ENCODE data around the gene RBM28.
"Not testable (repeated sequence)": the region's sequence is repeated elsewhere in the genome, so short reads cannot be mapped to it uniquely, and the experiment has no call there.

Gene RBM28

DNA sequence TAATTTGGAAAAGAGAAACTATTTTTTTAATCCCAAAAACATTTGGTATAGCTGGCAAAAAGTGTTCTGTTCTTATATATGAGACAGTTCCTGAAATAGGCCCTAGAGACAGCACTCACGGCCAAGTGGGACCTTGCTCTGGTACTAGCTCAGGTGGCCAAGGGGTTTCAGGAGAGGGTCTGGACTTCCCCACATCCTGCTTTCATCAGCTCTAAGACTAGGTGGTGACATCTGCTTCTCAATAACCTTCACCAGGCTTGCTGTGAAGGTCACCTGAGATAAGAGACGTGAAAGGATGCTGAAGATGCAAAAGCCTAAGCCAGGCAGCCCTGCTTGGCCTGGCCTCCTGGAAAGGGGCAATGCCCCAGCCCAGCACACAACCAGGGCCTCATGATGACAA, 40.6 kb downstream of the RBM28 start:
- H3K4me1 ChIP-seq (ENCODE audit: control insufficient read depth, insufficient read depth, low read length): peaks cover 22% of the 10 kb centered on the region
- H3K36me3 ChIP-seq (ENCODE audit: control insufficient read depth, insufficient read depth, low read length): peaks cover 2% of the 10 kb centered on the region
- H3K9ac ChIP-seq (ENCODE audit: low read depth, low read length): no peak overlapping the region
- H3K9me3 ChIP-seq (ENCODE audit: control insufficient read depth, insufficient read depth, low read length): no peaks in the 10 kb centered on the region
- H3K27me3 ChIP-seq (ENCODE audit: control insufficient read depth, insufficient read depth, low read length): no peaks in the 10 kb centered on the region
- no peak overlapping the region for H3K4me3 ChIP-seq (ENCODE audit: low read depth, low read length)

- Histone ChIP-seq H3K9ac (ENCODE audit: low read depth, low read length) (no peak overlapping the region), H3K4me1 (ENCODE audit: control insufficient read depth, insufficient read depth, low read length) (peaks cover 22% of the 10 kb centered on the region), H3K27me3 (ENCODE audit: control insufficient read depth, insufficient read depth, low read length) (no peaks in the 10 kb centered on the region), H3K4me3 (ENCODE audit: low read depth, low read length) (no peak overlapping the region), H3K36me3 (ENCODE audit: control insufficient read depth, insufficient read depth, low read length) (peaks cover 2% of the 10 kb centered on the region), H3K9me3 (ENCODE audit: control insufficient read depth, insufficient read depth, low read length) (no peaks in the 10 kb centered on the region)
Observed at GRCh38 chr7:128302139-128302538, 41.6 kb downstream of the RBM28 start.

DNA sequence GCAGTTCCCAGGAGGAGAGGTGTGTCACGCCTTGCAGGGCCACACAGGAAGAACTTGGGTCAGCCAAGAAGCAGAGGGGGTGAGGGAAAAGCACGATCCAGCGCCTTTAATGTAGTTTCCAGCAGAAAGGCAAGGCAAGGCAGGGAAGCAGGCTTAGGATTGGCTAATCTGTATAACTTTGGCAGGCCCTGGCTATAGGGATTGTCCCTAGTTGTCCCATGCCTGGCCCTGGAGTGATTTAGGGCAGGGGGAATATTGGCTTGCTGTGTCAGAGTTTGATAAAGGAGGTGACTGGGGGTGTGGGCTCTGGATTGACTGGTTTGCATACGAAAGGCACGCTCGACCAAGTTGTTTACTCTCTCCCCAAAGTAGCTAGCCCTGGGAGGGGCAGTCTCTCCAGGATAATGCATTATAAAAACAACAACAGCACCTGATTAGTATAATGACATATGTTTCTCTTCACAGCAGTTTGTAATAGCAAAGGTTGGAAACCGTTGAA, 44.5 kb downstream of the RBM28 start:
- H3K27me3 ChIP-seq (ENCODE audit: control insufficient read depth, insufficient read depth, low read length): no peaks in the 10 kb centered on the region
- H3K9ac ChIP-seq (ENCODE audit: low read depth, low read length): no peak overlapping the region
- H3K9me3 ChIP-seq (ENCODE audit: control insufficient read depth, insufficient read depth, low read length): no peaks in the 10 kb centered on the region
- no peaks in the 10 kb centered on the region for H3K36me3 ChIP-seq (ENCODE audit: control insufficient read depth, insufficient read depth, low read length)
- no peak overlapping the region for H3K4me3 ChIP-seq (ENCODE audit: low read depth, low read length)
- H3K4me1 ChIP-seq (ENCODE audit: control insufficient read depth, insufficient read depth, low read length): peaks cover 22% of the 10 kb centered on the region

DNA sequence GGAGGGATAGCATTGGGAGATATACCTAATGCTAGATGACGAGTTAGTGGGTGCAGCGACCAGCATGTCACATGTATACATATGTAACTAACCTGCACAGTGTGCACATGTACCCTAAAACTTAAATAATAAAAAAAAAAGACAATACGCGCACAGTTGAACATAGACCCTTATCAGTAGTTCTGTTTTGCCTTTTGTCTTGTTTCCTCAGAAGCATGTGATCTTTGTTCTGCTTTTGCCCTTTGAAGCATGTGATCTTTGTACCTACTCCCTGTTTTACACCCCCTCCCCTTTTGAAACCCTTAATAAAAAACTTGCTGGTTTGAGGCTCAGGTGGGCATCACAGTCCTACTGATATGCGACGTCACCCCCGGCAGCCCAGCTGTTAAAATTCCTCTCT, 45.7 kb downstream of the RBM28 start:
- not testable (repeated sequence) for H3K9ac ChIP-seq (ENCODE audit: low read depth, low read length); H3K36me3 ChIP-seq (ENCODE audit: control insufficient read depth, insufficient read depth, low read length); H3K4me3 ChIP-seq (ENCODE audit: low read depth, low read length); H3K27me3 ChIP-seq (ENCODE audit: control insufficient read depth, insufficient read depth, low read length); H3K9me3 ChIP-seq (ENCODE audit: control insufficient read depth, insufficient read depth, low read length)
- H3K4me1 ChIP-seq (ENCODE audit: control insufficient read depth, insufficient read depth, low read length): peaks cover 22% of the 10 kb centered on the region

DNA sequence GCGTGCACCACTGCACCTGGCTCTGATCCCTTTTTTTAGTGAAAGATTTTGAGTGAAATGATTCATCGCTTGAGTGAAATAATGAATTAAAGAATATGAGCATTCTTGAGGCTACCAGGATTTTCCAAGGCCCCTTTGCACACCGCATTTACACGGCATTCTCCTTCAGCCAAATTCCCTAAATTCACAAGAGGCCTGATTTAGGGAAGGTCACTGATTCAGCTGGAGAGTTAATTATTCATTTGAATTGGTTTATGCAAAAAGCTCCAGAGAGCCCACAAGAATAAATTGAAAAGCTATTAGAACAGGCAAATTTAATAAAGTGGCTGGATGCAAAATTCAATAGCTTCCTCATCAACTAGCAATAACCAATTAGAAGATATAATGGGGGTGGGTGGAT, 56.2 kb downstream of the RBM28 start:
- no peak overlapping the region for H3K4me3 ChIP-seq (ENCODE audit: low read depth, low read length)
- H3K9me3 ChIP-seq (ENCODE audit: control insufficient read depth, insufficient read depth, low read length): no peaks in the 10 kb centered on the region
- H3K27me3 ChIP-seq (ENCODE audit: control insufficient read depth, insufficient read depth, low read length): no peaks in the 10 kb centered on the region
- no peaks in the 10 kb centered on the region for H3K4me1 ChIP-seq (ENCODE audit: control insufficient read depth, insufficient read depth, low read length)
- H3K9ac ChIP-seq (ENCODE audit: low read depth, low read length): no peak overlapping the region
- no peaks in the 10 kb centered on the region for H3K36me3 ChIP-seq (ENCODE audit: control insufficient read depth, insufficient read depth, low read length)

DNA sequence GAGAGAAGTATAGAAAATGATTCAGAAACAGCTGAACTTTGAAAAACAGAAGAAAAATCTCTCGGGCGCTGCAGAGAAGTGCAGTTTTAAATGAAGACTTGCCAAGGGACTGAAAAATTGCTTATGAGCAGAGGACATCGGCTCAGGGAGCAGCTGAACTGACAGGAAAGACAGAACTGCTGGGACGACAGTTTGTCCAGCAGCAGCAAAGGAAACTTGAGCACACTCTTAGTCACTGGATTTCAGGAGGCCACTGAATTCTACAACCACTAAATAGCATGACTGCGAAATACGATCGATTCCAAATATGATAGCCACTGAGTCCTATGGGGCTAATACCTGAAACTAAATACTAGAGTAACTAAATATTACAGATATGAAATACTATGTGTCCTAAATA, 59.6 kb downstream of the RBM28 start:
- no peaks in the 10 kb centered on the region for H3K4me1 ChIP-seq (ENCODE audit: control insufficient read depth, insufficient read depth, low read length)
- H3K9ac ChIP-seq (ENCODE audit: low read depth, low read length): no peak overlapping the region
- no peaks in the 10 kb centered on the region for H3K9me3 ChIP-seq (ENCODE audit: control insufficient read depth, insufficient read depth, low read length)
- no peak overlapping the region for H3K4me3 ChIP-seq (ENCODE audit: low read depth, low read length)
- H3K27me3 ChIP-seq (ENCODE audit: control insufficient read depth, insufficient read depth, low read length): no peaks in the 10 kb centered on the region
- no peaks in the 10 kb centered on the region for H3K36me3 ChIP-seq (ENCODE audit: control insufficient read depth, insufficient read depth, low read length)

GRCh38 chr7:128281605-128282380, 61.9 kb downstream of the RBM28 start:
- no peaks in the 10 kb centered on the region for H3K4me1 ChIP-seq (ENCODE audit: control insufficient read depth, insufficient read depth, low read length)
- H3K9me3 ChIP-seq (ENCODE audit: control insufficient read depth, insufficient read depth, low read length): no peaks in the 10 kb centered on the region
- no peak overlapping the region for H3K4me3 ChIP-seq (ENCODE audit: low read depth, low read length)
- no peak overlapping the region for H3K9ac ChIP-seq (ENCODE audit: low read depth, low read length)
- no peaks in the 10 kb centered on the region for H3K27me3 ChIP-seq (ENCODE audit: control insufficient read depth, insufficient read depth, low read length)
- no peaks in the 10 kb centered on the region for H3K36me3 ChIP-seq (ENCODE audit: control insufficient read depth, insufficient read depth, low read length)

DNA sequence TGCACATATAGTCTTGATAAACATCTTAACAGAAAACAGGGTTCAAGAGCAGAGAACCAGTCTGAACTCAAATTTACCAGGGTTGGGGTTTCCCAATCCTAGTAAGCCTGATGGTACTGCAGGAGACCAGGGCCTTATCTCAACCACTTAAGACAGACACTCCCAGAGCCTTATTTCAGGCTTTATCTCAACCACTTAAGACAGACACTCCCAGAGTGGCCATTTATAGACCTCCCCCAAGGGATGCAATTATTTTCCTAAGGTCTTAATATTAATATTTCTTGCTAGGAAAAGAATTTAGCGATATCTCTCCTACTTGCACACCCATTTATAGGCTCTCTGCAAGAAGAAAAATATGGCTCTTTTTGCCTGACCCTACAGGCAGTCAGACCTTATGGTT, 63.3 kb downstream of the RBM28 start:
- H3K9me3 ChIP-seq (ENCODE audit: control insufficient read depth, insufficient read depth, low read length); H3K9ac ChIP-seq (ENCODE audit: low read depth, low read length); H3K4me3 ChIP-seq (ENCODE audit: low read depth, low read length); H3K4me1 ChIP-seq (ENCODE audit: control insufficient read depth, insufficient read depth, low read length); H3K36me3 ChIP-seq (ENCODE audit: control insufficient read depth, insufficient read depth, low read length); H3K27me3 ChIP-seq (ENCODE audit: control insufficient read depth, insufficient read depth, low read length): not testable (repeated sequence)

DNA sequence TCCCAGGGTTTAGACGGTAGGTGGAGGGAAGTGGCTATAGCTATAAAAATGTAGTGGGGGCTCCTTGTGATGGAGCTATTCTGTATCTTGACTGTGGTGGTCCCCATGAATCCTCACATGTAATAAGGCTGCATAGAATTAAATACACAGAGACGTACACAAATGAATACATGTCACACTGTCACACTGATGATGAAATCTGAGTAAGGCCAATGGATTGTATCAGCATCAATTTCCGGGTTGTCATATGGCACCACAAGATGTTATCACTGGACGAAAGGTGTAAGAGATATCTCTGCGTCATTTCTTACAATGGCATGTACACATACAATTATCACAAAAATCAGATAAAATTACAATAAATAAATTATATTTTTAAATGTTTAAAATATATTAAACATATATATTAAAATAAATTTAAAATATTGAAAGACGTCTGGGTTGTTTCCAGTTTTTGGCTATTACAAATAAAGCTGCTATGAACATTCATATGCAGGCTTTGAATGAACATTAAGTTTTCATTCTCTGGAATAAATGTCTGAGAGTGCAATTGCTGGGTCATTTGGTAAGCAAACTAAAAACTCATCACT, 64.5 kb downstream of the RBM28 start:
- H3K4me3 ChIP-seq (ENCODE audit: low read depth, low read length): no peak overlapping the region
- H3K36me3 ChIP-seq (ENCODE audit: control insufficient read depth, insufficient read depth, low read length): no peaks in the 10 kb centered on the region

DNA sequence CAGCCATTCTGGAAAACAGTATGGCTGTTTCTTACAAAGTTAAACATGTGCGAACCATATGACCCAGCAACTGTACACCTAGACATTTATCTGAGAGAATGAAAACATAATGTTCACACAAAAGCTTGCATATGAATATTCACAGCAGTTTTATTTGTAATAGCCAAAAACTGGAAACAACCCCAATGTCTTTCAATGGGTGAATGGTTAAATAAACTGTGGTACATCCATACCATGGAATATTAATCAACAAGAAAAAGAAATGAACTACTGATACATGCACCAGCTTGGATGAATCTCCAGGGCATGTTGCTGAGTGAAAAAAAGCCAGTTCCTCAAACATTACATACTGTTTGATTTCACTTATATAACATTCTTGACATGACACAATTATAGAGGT, 65.3 kb downstream of the RBM28 start:
- Histone ChIP-seq H3K4me1 (ENCODE audit: control insufficient read depth, insufficient read depth, low read length) (peaks cover 5% of the 10 kb centered on the region), H3K9me3 (ENCODE audit: control insufficient read depth, insufficient read depth, low read length) (no peaks in the 10 kb centered on the region), H3K27me3 (ENCODE audit: control insufficient read depth, insufficient read depth, low read length) (peaks cover 8% of the 10 kb centered on the region)

More for the DNA sequence above, 64.5 kb downstream of the RBM28 start:
- Histone ChIP-seq H3K4me1 (ENCODE audit: control insufficient read depth, insufficient read depth, low read length) (peaks cover under 1% of the 10 kb centered on the region), H3K9me3 (ENCODE audit: control insufficient read depth, insufficient read depth, low read length) (no peaks in the 10 kb centered on the region), H3K9ac (ENCODE audit: low read depth, low read length) (no peak overlapping the region), H3K27me3 (ENCODE audit: control insufficient read depth, insufficient read depth, low read length) (peaks cover 5% of the 10 kb centered on the region)

GRCh38 chr7:128275681-128276080, 68.0 kb downstream of the RBM28 start:
- H3K9me3 ChIP-seq (ENCODE audit: control insufficient read depth, insufficient read depth, low read length): no peaks in the 10 kb centered on the region

More for the DNA sequence above, 65.3 kb downstream of the RBM28 start:
- no peak overlapping the region for H3K9ac ChIP-seq (ENCODE audit: low read depth, low read length)
- no peaks in the 10 kb centered on the region for H3K36me3 ChIP-seq (ENCODE audit: control insufficient read depth, insufficient read depth, low read length)
- H3K4me3 ChIP-seq (ENCODE audit: low read depth, low read length): no peak overlapping the region

More at GRCh38 chr7:128275681-128276080, 68.0 kb downstream of the RBM28 start:
- peaks cover 11% of the 10 kb centered on the region for H3K27me3 ChIP-seq (ENCODE audit: control insufficient read depth, insufficient read depth, low read length)
- peaks cover 16% of the 10 kb centered on the region for H3K4me1 ChIP-seq (ENCODE audit: control insufficient read depth, insufficient read depth, low read length)
- no peak overlapping the region for H3K9ac ChIP-seq (ENCODE audit: low read depth, low read length)
- no peak overlapping the region for H3K4me3 ChIP-seq (ENCODE audit: low read depth, low read length)
- H3K36me3 ChIP-seq (ENCODE audit: control insufficient read depth, insufficient read depth, low read length): no peaks in the 10 kb centered on the region

Measured in iPS-15b (cell line).